Measurements from ENCODE around the gene PFDN2. TPM values are rescaled to one million over a fixed set of nuclear protein-coding genes. Genes with fewer than 3 reads are reported as not detected.

Gene PFDN2
- total RNA-seq, 2 donors from 2014 or later, result 33.6 to 36.0 TPM

DNA sequence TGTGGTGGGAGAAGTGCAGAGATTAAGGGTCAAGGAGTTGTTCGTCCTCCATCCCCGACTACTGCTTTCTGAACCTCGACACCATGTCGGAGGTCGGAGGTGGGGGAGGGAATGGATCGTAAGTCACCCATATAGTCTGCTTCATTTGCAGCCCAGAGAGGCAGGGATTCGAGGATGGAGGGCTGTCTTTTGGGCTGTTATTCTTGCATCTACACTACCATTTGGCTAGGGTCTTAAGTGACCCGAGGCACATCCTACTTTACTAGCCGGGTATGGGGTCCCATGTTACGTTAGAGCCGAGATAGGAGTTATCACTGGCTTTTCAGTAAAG is 42.0 kb upstream of the PFDN2 start:
- H3K9me3 ChIP-seq, result no peaks in the 10 kb centered on the region
- H3K27ac ChIP-seq, result peak overlapping the region; percentile 87 to 90
- no peak for DNase-seq (ENCODE audit: low spot score)
- WGBS, result 6% methylated on average over 11 of the region's 11 CpGs
- intact Hi-C loops (cut with DNase I), result no loop called here
- peak overlapping the region; percentile 71 to 100 for H3K4me3 ChIP-seq
- H3K36me3 ChIP-seq, result no peaks in the 10 kb centered on the region
- TF ChIP-seq POLR2AphosphoS5 (IDR thresholded peaks at IDR 0.05) (no peak), POLR2A (IDR thresholded peaks at IDR 0.05) (no peak)
- TF ChIP-seq, protein P1, sequence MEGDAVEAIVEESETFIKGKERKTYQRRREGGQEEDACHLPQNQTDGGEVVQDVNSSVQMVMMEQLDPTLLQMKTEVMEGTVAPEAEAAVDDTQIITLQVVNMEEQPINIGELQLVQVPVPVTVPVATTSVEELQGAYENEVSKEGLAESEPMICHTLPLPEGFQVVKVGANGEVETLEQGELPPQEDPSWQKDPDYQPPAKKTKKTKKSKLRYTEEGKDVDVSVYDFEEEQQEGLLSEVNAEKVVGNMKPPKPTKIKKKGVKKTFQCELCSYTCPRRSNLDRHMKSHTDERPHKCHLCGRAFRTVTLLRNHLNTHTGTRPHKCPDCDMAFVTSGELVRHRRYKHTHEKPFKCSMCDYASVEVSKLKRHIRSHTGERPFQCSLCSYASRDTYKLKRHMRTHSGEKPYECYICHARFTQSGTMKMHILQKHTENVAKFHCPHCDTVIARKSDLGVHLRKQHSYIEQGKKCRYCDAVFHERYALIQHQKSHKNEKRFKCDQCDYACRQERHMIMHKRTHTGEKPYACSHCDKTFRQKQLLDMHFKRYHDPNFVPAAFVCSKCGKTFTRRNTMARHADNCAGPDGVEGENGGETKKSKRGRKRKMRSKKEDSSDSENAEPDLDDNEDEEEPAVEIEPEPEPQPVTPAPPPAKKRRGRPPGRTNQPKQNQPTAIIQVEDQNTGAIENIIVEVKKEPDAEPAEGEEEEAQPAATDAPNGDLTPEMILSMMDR (IDR thresholded peaks at IDR 0.05), result no peak
- H3K4me1 ChIP-seq (replicated peaks), result no peaks in the 10 kb centered on the region
- H3K27me3 ChIP-seq (replicated peaks; ENCODE audit: insufficient read depth), result no peaks in the 10 kb centered on the region

DNA sequence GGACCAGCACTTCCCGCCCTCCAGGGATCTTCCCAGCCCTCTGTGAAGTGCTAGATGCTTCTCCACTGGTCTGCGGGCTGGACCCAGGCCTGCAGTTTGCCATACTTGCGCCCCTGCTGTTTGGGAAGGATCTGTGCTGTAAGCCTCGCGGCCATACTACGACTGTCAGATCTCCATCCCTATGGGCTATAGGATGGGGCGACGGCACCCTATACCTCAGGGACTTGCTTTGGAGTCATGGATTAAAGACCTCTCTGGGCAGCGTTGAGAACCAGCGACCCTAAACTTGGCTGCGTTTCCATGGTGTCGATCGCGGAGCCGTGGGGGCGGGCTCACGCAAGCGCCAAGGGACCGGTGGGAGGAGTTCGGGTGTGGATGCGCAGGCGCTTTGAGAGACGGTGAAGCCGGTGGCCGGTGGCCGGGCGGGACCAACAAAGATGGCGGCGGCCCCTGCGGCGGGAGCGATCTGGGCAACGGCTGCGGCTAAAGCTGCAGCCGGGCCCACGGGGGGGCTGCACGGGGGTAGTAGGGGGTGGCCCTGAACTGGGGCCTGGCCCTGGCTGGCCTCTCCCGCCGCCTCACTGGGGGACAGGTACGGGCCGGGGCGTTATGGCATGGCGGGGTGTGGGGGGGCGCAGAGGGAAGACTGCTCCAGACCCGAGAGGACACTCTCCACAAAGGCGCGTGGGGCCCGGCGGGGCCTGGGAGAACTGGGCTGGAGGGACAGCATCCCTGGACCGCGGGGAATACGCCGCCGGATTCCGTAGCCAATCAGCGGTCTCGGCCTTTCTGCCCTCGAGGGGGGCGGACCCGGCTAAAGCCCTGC is 41.5 kb upstream of the PFDN2 start, which contains the start of gene USP21:
TSS of gene USP21 (plus strand) at position 414 of the 826 bp plus-strand sequence. CDS start 1,141 bp downstream, outside the sequence.
- peak within 1 kb of the TSS; percentile 87 to 90 for H3K27ac ChIP-seq
- H3K4me1 ChIP-seq (replicated peaks), result no peaks in the 10 kb centered on the region
- peak within 1 kb of the TSS; percentile 71 to 100 for H3K4me3 ChIP-seq
- no peaks in the 10 kb centered on the region for H3K36me3 ChIP-seq
- TF ChIP-seq POLR2AphosphoS5 (IDR thresholded peaks at IDR 0.05) (peak; percentile 95), POLR2A (IDR thresholded peaks at IDR 0.05) (peak; percentile 63)
- TF ChIP-seq, protein P1 (IDR thresholded peaks at IDR 0.05), result peak in 2 of 4 experiments; percentile 33 to 35
- no peaks in the 10 kb centered on the region for H3K27me3 ChIP-seq (replicated peaks; ENCODE audit: insufficient read depth)
- WGBS, result under 1% methylated on average over 56 of the region's 60 CpGs
- no peaks in the 10 kb centered on the region for H3K9me3 ChIP-seq
- peak; percentile 91 for DNase-seq (ENCODE audit: low spot score)
- intact Hi-C loops (cut with DNase I), result no loop called here

DNA sequence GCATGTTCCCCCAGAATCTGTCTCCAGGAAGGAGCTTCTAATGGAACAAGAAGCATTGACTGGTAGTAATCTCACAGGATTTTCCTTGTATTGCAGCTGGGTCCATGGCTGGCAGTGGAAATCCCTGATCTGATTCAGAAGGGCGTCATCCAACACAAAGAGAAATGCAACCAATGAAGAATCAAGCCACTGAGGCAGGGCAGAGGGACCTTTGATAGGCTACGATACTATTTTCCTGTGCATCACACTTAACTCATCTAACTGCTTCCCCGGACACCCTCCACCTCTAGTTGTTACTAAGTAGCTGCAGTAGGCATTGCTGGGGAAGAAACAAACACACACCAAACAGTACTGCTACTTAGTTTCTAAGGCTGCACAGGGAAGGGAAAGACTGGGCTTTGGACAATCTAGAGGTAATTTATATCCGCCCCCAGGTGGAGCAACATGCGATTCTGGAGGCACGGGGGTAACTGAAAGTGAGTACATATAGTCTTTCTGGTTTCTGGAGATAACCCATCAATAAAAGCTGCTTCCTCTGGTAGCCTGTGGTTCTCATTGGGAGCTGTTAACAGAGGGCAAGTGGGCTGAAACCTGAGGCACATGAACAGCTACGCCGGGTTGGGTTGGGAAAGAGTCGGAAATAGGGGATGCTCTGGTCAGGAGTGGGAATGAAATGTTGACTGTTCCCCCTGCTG is 40.6 kb upstream of the PFDN2 start:
- H3K4me3 ChIP-seq, result peak overlapping the region in 1 of 2 donors; percentile 100
- intact Hi-C loops (cut with DNase I), result no loop called here

DNA sequence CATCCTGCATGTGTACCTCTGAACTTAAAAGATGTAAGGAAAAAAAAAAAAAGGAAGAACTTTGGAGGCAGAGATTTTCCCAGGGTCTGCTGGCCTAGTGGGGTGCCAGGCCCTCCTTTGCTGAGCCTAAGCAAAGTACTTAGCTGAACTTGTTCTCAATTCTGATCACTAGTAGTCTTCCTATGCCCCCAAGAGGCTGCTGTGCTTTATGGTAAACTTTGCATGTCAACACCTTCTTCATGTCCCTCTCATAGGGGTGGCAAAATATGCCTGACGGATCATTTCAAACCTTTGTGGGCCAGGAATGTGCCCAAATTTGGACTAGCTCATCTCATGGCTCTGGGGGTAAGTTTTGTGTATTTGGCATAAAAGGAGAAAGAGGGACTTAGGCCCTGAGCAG is 40.0 kb upstream of the PFDN2 start:
- no peak for TF ChIP-seq POLR2AphosphoS5 (IDR thresholded peaks at IDR 0.05)
- TF ChIP-seq, protein P1 (IDR thresholded peaks at IDR 0.05), result no peak
- no peak for TF ChIP-seq POLR2A (IDR thresholded peaks at IDR 0.05)
- Histone ChIP-seq H3K4me3 (no peak overlapping the region), H3K9me3 (no peaks in the 10 kb centered on the region), H3K27me3 (replicated peaks; ENCODE audit: insufficient read depth) (no peaks in the 10 kb centered on the region), H3K36me3 (no peaks in the 10 kb centered on the region), H3K4me1 (replicated peaks) (no peaks in the 10 kb centered on the region), H3K27ac (no peak overlapping the region)
- DNase-seq (ENCODE audit: low spot score), result no peak
- 90% methylated on average over 1 of the region's 1 CpG for WGBS
- intact Hi-C loops (cut with DNase I), result no loop called here

More for the DNA sequence above, 40.6 kb upstream of the PFDN2 start:
- no peaks in the 10 kb centered on the region for H3K27me3 ChIP-seq (replicated peaks; ENCODE audit: insufficient read depth)
- no peaks in the 10 kb centered on the region for H3K4me1 ChIP-seq (replicated peaks)
- TF ChIP-seq, protein P1 (IDR thresholded peaks at IDR 0.05), result no peak
- TF ChIP-seq POLR2AphosphoS5 (IDR thresholded peaks at IDR 0.05) (no peak), POLR2A (IDR thresholded peaks at IDR 0.05) (no peak)
- no peaks in the 10 kb centered on the region for H3K9me3 ChIP-seq
- DNase-seq (ENCODE audit: low spot score), result no peak
- 74% methylated on average over 9 of the region's 9 CpGs for WGBS
- H3K36me3 ChIP-seq, result no peaks in the 10 kb centered on the region
- H3K27ac ChIP-seq, result peak overlapping the region; percentile 87 to 90
